AG09309 (cell line): ENCODE data around the gene RNF151.

Source experiments
- DNase-seq: peaks from one replicate; pipeline ENCODE4 v3.0.0-alpha.2; 2010; ENCODE audit warnings: low read depth
- H3K4me3 ChIP-seq: 2 replicates; pipeline ENCODE4 v1.5.1; 2011; ENCODE audit warnings: mild to moderate bottlenecking, low read depth, low read length, moderate library complexity; ENCODE audit not compliant: control insufficient read depth
- CTCF ChIP-seq: IDR thresholded peaks from 2 replicates; pipeline ENCODE4 v1.5.1; 2011; ENCODE audit warnings: mild to moderate bottlenecking, low read depth, low read length, inconsistent platforms; ENCODE audit not compliant: insufficient read depth, control insufficient read depth; ENCODE audit errors: missing control alignments

Gene RNF151

GRCh38 chr16:1929578-1930337 lies 36.9 kb upstream of the RNF151 start:
- H3K4me3 ChIP-seq = peak overlapping the region; percentile 50
- TF ChIP-seq CTCF = peak; percentile 47
- DNase-seq = peak; percentile 25

GRCh38 chr16:1930338-1930720 lies 36.3 kb upstream of the RNF151 start:
- DNase-seq = no peak
- no peak overlapping the region for H3K4me3 ChIP-seq
- no peak for TF ChIP-seq CTCF

GRCh38 chr16:1932050-1933028 lies 34.3 kb upstream of the RNF151 start:
- no peak overlapping the region for H3K4me3 ChIP-seq
- peak; percentile 8 for TF ChIP-seq CTCF
- no peak for DNase-seq

- TF ChIP-seq CTCF = no peak
- H3K4me3 ChIP-seq = no peak overlapping the region
- no peak for DNase-seq
Measured at GRCh38 chr16:1933097-1933661, 33.5 kb upstream of the RNF151 start.

GRCh38 chr16:1936945-1937479 lies 29.6 kb upstream of the RNF151 start:
- DNase-seq = no peak
- TF ChIP-seq CTCF = no peak
- H3K4me3 ChIP-seq = no peak overlapping the region

GRCh38 chr16:1938316-1938715 lies 28.3 kb upstream of the RNF151 start:
- DNase-seq = no peak
- no peak for TF ChIP-seq CTCF
- H3K4me3 ChIP-seq = no peak overlapping the region
